GM21423 (cell line): Measurements from ENCODE around the gene MECP2.
"Not testable (repeated sequence)": the region's sequence is repeated elsewhere in the genome, so short reads cannot be mapped to it uniquely, and the experiment has no call there.

Experiments used
- ATAC-seq: cut with Tn5 transposase; IDR thresholded peaks from one replicate; pipeline ENCODE4 v1.9.1; 2021; ENCODE audit warnings: mild to moderate bottlenecking, moderate library complexity; ENCODE audit not compliant: unreplicated experiment

MECP2 gene

DNA sequence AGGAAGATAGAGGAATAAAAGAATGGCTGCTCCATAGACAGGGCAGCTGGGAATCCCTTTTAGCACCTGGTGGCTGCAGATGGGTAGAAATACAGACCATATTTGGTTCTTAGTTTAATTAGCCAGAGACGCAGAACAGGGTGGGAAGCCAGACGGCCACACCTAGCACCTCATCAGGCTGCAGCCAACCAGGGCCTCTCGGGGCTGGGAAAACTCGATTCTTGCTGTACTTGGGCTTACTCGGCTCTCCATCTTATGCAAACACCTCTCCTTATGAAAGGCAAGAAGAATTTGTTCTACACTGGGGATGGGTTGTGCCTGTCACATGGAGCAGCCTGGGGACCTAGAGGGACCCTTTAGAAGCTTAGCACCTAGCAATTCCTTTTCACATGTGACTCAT lies 97.5 kb downstream of the MECP2 start:
- no peak for ATAC-seq

- ATAC-seq = no peak
These were observed 98.0 kb downstream of the MECP2 start for GRCh38 chrX:153999359-154000037.

GRCh38 chrX:153995504-153995903 lies 102.0 kb downstream of the MECP2 start:
- no peak for ATAC-seq

DNA sequence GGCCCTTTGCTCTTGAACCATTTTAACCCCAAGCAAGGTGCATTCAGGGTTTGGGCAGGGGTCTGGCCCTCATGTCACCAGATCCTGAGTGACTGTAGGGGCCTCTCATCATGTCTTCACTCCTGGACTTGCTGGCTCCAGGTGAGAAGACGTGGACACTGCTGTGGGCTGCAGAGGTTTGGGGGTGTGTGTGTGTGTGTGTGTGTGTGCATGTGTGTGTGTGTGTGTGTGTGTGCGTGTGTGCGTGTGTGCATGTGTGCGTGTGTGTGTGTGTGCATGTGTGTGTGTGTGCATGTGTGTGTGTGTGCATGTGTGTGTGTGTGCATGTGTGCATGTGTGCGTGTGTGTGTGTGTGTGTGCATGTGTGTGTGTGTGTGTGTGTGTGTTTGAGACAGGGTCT lies 103.1 kb downstream of the MECP2 start:
- not testable (repeated sequence) for ATAC-seq

GRCh38 chrX:153993978-153994377 lies 103.5 kb downstream of the MECP2 start:
- no peak for ATAC-seq

GRCh38 chrX:153993079-153993478 lies 104.4 kb downstream of the MECP2 start:
- ATAC-seq = no peak

DNA sequence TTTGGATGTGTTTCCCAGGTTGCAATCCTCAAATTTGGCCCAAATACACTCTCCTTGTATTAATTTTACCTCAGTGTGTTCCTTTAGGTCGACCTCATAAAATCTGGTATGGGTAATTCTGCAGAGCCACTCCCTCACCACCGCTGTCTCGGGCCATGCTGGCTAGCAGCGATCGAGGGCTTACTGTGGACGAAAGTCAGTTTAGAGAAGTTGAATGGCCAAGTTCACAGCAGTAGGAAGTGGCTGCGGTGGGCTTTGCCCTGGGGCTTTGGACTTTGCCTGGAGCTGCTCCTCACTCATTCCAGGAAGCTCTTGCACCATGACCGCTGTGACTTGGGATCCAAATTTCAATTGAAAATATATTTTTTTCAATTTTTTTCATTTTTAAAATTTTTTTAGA lies 105.3 kb downstream of the MECP2 start:
- ATAC-seq = no peak

DNA sequence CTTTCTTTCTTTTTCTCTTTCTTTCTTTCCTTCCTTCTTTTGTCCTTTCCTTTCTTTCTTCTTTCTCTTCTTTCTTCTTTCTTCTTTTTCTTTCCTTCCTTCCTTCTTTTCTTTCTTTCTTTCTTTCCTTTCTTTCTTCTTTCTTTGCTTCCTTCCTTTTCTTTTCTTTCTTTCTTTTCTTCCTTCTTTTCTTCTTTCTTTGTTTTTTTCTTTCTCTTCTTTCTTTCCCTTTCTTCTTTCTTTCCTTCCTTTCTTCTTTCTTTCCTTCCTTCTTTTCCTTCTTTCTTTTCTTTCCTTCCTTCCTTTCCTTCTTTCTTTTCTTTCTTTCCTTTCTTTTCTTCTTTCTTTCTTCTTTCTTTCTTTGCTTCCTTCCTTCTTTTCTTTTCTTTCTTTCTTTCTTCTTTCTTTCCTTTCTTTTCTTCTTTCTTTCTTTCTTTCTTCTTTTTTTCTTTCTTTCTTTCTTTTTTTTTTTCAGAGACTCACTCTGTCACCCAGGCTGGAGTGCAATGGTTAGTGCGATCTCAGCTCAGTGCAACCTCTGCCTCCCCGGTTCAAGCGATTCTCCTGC lies 106.4 kb downstream of the MECP2 start:
- no peak for ATAC-seq

- ATAC-seq = no peak
These were observed 107.4 kb downstream of the MECP2 start for GRCh38 chrX:153989973-153990655.

DNA sequence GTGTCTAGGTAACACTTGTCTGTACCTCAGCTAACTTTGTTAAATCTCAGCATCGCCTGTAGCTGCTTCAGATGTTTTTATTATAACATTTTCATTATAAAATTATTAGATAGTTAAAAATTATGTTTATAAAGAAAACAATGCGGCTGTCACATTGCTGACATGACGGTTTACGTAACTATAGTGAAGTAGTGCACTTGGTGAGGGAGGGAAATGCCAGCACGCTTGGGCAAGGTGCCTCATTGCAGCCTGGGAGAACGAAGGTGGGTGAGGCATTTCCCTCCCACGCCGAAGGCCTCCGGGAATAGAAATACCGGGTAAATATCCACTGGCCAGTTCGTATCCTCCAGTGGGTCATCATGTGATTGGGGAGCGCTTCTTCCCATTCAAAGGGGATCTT lies 109.0 kb downstream of the MECP2 start:
- ATAC-seq = no peak

- ATAC-seq = no peak
These were observed 113.0 kb downstream of the MECP2 start for GRCh38 chrX:153984351-153985178.

GRCh38 chrX:153983321-153983801 lies 114.2 kb downstream of the MECP2 start:
- ATAC-seq = no peak

DNA sequence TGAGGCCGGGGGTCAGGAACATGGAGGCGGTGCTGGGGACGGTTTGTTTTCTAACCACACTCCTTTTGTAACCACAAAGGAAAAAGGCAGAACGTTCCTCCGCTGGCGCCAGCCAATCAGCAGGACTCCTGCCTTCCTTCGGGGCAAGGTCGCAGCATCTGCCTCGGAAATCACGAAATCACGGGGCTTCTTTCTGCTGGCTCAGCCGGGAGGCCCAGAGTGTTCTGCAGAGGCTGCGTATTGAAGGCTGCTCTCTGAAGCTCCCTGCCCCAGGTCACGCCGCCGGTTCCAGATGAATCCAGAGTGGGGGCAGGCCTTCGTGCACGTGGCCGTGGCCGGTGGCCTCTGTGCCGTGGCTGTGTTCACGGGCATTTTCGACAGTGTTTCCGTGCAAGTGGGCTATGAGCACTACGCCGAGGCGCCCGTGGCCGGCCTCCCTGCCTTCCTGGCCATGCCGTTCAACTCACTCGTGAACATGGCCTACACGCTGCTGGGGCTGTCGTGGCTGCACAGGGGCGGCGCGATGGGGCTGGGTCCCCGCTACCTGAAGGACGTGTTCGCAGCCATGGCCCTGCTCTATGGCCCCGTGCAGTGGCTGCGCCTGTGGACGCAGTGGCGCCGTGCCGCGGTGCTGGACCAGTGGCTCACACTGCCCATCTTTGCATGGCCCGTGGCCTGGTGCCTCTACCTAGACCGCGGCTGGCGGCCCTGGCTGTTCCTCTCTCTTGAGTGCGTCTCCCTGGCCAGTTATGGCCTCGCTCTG lies 115.6 kb downstream of the MECP2 start:
- ATAC-seq = no peak

DNA sequence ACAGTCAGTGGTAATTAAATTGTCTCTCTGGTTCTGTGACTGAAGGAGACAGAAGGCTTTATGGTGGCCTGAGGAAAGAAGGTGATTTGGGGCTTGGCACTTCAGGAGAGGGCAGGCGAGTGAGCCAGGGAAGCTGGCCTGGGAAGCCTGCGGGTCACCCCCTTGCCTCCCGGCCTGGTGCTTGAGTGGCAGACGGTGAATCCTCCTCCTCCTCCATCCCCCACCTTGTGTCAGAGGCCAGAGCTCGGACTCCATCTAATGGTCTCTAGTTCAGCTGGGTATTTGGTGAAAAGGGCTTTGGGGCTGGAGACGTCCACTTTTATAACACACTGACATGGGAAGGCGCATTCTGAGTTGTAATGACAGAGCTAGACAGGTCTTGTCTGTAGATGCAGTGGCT lies 116.3 kb downstream of the MECP2 start:
- ATAC-seq = no peak

GRCh38 chrX:153980394-153980793 lies 117.1 kb downstream of the MECP2 start:
- peak; percentile 50 for ATAC-seq

GRCh38 chrX:153974726-153975286 lies 122.7 kb downstream of the MECP2 start:
- ATAC-seq = no peak

DNA sequence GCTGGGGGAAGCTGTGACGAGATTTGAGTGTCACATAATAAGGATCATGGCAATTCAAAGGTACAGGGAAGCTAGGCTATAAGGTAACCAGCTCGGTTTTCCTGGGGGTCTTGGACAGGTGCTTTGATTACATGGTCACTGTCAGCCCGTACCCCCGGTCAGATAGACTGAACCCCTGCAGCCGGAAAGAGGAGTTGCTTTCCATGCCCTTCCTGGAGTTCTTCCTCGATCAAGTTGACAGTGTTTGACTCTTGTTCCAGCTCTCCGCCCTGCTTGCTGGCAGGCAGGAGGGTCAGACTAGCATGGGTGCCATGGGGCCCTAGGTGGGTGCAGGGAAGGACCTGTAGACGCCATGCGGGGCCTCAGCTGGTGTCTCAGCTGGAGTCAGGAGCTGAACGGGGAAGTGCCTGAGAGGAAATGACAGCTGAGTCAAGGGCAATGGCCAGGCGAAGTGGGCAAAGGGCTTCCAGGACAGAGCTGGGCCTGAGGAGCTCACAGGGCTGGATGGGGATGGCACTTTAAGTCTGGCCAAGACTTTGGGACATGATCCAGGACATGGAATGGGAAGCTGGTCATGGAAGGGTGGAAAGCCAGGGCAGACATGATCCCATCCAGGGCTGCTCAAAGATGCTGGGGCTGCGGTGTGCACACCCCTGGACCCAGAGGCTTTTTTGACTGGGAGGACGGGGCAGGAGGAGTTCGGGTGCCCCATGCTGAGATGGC lies 123.4 kb downstream of the MECP2 start:
- ATAC-seq = no peak

- ATAC-seq = no peak
These were observed 124.2 kb downstream of the MECP2 start for GRCh38 chrX:153973127-153974002.
